GM19193 (cell line): ENCODE measurements around the gene FNDC11.
A peak's percentile ranks its signal among the peaks of the same experiment; 100 is the strongest.

Source experiments
- POLR2A ChIP-seq: IDR thresholded peaks from 4 replicates; pipeline ENCODE4 v1.6.1; 2011; ENCODE audit not compliant: insufficient read depth, insufficient read length; ENCODE audit errors: extremely low read depth

Gene FNDC11

GRCh38 chr20:63520934-63521601, 32.9 kb upstream of the FNDC11 start:
- peak; percentile 44 for TF ChIP-seq POLR2A

GRCh38 chr20:63521602-63522001, 32.4 kb upstream of the FNDC11 start:
- no peak for TF ChIP-seq POLR2A

GRCh38 chr20:63522091-63522868, 31.7 kb upstream of the FNDC11 start:
- TF ChIP-seq POLR2A: no peak

DNA sequence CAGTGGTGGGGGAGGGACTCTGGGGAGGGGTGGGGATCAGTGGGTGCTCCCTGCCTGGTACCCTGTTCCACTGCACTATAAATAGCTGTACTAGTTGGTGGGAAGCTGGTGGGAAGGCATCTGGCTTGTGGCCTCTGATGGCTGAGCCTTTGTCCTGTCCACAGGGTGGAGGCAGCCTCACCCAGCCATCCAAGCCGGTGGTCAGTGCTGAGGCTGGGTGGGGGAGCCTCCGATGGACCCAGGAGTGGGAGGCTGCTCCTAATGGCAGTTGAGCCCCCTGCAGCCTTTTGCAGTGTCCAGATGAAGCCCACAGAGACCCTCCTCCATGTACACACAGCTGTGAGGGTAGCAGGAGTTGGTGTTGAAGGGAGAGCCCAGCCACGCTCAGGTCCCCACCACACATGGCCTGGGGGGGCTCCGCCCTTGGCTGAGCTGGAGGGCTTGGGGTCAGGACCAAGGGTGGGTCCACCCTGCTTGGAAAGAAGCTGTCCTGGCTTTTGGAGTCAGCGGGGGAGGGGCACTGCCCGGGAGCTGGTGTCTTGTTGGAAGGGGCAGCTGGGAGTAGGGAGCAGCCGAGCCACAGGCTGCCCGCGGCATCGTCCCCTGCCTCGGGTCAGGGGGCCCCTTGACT, 30.9 kb upstream of the FNDC11 start:
- TF ChIP-seq POLR2A: peak; percentile 37

GRCh38 chr20:63525185-63525584, 28.8 kb upstream of the FNDC11 start:
- no peak for TF ChIP-seq POLR2A

DNA sequence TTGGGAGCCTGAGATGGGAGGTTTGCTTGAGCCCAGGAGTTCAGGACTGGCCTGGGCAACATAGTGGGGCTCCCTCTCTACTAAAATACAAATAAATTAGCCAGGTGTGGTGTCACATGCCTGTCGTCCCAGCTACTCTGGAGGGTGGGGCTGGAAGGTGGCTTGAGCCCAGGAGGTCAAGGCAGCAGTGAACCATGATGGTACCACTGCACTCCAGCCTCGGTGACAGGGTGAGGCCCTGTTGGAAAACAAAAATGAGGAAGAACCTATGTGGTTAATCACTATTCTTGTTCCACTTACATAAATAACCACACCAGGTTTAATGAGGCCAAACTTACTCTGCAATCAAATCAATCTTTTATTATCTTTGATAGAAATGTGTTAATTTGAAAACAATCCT, 28.0 kb upstream of the FNDC11 start:
- TF ChIP-seq POLR2A: no peak

DNA sequence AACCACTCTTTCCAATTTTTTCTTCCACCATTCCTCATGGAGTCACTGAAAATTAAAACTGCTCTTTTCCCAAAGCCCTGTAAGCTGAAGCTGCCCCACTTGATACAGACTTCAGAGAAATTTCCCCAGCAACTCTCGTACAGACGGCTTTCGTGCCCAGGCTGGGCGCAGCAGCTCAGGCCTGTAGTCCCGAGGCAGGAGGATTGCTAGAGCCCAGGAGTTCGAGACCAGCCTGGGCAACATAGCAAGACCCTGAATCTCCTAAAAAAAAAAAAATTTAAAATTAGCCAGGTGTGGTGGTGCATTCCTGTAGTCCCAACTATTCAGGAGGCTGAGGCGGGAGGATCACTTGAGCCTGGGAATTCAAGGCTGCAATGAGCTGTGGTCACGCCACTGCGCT, 26.8 kb upstream of the FNDC11 start:
- TF ChIP-seq POLR2A: no peak

- TF ChIP-seq POLR2A: no peak
Observed at GRCh38 chr20:63529180-63529860, 24.6 kb upstream of the FNDC11 start.

- no peak for TF ChIP-seq POLR2A
Observed at GRCh38 chr20:63529861-63530787, 23.8 kb upstream of the FNDC11 start.

GRCh38 chr20:63530788-63531160, 23.2 kb upstream of the FNDC11 start:
- TF ChIP-seq POLR2A: no peak

DNA sequence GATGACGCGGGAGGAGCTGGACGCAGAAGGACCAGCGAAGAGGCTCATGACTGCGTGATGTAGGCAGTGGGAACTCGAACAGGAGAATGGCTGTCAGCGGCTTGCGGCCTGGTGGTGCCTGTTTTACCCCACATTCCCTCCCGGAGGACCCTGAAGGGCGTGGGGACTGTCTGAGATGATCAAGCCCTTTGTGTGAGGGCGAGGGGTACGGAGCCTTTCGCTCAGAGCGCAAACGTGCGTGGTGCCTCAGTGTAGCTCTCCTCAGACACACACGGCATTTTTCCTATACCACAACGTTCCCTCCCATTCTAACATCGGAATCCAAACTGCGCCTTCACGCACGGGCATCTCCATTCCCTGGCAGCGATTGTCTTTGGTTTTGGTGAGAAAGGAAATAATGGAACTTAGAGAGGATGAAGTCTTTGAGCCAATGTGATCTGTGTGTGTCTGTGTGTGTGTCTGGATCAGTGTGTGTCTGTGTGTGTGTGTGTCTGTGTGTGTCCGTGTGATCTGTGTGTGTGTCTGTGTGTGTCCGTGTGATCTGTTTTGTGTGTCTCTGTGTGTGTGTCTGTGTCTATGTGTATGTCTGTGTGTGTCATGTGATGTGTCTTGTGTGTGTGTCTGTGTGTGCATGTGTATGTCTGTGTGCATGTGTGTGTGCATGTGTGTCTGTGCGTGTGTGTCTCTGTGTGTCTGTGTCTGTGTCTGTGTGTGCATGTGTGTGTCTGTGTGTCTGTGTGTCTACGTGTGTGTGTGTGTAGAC, 22.1 kb upstream of the FNDC11 start:
- no peak for TF ChIP-seq POLR2A

- no peak for TF ChIP-seq POLR2A
Observed at GRCh38 chr20:63532449-63532971, 21.4 kb upstream of the FNDC11 start.

DNA sequence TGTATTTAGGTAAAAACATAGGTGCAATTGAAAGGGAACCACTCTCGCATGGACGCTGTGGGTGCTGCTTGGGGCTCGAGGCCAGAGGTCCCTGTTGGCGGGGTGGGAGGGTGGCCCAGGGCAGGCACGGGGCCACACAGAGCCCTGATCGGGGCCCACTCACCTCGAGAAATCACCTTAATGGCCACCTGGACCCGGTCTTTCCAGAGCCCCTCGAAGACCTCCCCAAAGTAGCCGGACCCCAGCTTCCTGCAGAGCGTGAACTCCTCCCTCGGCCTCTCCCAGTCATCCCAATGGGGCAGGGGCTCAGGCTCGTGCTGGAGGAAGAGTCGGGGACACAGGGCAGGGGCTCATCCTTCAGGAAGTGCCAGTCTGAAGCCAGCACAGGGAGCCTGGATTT, 20.6 kb upstream of the FNDC11 start:
- no peak for TF ChIP-seq POLR2A
